ENCODE results near the gene CMTM1. TPM values are rescaled to one million over a fixed set of nuclear protein-coding genes. Genes with fewer than 3 reads are reported as not detected.
A peak's percentile ranks its signal among the peaks of the same experiment; 100 is the strongest.

The CMTM1 gene
- total and polyA plus RNA-seq, 7 donors: 0.71 to 3.0 (median 1.3) TPM; not detected in 2

DNA sequence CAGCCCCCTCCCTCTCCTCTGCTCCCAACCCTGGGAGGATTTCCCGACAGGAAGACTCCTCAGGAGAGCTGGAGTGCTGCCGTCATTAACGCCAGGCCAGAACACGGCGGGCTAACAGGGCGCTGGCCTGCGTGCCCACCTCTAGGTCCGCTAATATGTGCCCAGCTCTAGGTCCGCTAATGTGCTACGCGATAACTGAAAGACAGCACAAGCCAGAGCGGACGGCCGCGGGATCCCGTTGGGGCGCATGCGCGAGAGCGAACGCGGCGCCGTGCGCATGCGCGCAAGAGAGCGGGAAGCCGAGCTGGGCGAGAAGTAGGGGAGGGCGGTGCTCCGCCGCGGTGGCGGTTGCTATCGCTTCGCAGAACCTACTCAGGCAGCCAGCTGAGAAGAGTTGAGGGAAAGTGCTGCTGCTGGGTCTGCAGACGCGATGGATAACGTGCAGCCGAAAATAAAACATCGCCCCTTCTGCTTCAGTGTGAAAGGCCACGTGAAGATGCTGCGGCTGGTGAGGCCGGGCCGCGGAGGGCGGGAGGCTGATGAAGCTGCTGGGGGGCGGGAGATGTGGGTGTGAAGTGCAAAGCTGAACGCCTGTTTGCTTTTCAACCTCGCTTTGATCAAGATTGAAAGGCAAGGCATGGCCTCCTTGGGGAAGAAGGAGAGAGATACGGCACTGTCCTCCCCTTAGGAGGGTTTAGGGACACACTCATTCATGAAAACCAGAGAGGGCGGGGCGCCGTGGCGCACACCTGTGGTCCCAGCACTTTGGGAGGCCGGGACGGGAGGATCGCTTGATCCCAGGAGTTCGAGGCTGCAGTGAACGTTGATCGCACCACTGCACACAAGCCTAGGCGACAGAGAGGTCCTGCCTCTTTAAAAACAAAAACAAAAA, 13.7 kb upstream of the CMTM1 start, which contains the start of gene CKLF:
Gene CKLF (plus strand): TSS at position 291 of the 892 bp plus-strand sequence. CDS start 140 bp downstream, at position 431.
- peak within 1 kb of the TSS; percentile 47 to 64 (median 60) for H3K4me3 ChIP-seq
- intact Hi-C loops (cut with DNase I): loop anchor here (5.0 to 10.0 kb wide), 3 partner anchors 55 to 325 kb away; partner anchors contain the start of gene DYNC1LI2
- TF ChIP-seq POLR2AphosphoS5 (IDR thresholded peaks at IDR 0.05) (peak; percentile 79 to 93 (median 90)), EP300 (IDR thresholded peaks at IDR 0.05) (no peak), POLR2A (IDR thresholded peaks at IDR 0.05) (peak; percentile 64 to 70)
- TF ChIP-seq, protein P1, sequence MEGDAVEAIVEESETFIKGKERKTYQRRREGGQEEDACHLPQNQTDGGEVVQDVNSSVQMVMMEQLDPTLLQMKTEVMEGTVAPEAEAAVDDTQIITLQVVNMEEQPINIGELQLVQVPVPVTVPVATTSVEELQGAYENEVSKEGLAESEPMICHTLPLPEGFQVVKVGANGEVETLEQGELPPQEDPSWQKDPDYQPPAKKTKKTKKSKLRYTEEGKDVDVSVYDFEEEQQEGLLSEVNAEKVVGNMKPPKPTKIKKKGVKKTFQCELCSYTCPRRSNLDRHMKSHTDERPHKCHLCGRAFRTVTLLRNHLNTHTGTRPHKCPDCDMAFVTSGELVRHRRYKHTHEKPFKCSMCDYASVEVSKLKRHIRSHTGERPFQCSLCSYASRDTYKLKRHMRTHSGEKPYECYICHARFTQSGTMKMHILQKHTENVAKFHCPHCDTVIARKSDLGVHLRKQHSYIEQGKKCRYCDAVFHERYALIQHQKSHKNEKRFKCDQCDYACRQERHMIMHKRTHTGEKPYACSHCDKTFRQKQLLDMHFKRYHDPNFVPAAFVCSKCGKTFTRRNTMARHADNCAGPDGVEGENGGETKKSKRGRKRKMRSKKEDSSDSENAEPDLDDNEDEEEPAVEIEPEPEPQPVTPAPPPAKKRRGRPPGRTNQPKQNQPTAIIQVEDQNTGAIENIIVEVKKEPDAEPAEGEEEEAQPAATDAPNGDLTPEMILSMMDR (IDR thresholded peaks at IDR 0.05): no peak
- H3K4me1 ChIP-seq: peaks cover 0 to 63% (median 43%) of the 10 kb centered on the region in 4 donors
- H3K27ac ChIP-seq: peak within 1 kb of the TSS; percentile 87 to 98 (median 93)
- H3K9me3 ChIP-seq: no peaks in the 10 kb centered on the region
- H3K27me3 ChIP-seq: no peaks in the 10 kb centered on the region
- WGBS, 2 donors: 2 to 7% methylated on average over 63 of the region's 63 CpGs
- H3K36me3 ChIP-seq: no peaks in the 10 kb centered on the region
- peak; percentile 93 for DNase-seq

DNA sequence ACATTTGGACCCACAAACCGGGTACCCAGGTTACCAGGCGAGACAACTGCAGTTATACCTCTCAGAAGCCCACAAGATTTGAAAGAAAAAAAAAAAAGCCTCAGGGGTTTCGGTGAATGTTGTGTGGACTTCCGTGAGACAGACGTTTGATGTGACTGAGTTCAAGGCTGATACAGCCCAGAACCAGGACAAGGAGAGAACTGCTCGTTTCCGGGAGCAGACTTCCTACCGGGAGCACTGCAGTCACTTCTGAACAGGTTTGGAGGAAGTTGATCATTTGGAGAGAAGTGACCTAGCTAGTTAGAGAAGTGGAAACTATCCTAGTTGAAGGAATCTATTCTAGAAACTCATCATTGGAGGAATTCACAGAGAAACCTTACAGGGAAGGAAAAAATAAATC, 13.0 kb upstream of the CMTM1 start:
- Histone ChIP-seq H3K27me3 (no peaks in the 10 kb centered on the region), H3K4me1 (peaks cover 0 to 56% (median 43%) of the 10 kb centered on the region in 4 donors), H3K9me3 (no peaks in the 10 kb centered on the region), H3K27ac (peak overlapping the region in 3 of 4 donors; percentile 87 to 94 (median 92)), H3K36me3 (peaks cover 0 to 1% (median 0%) of the 10 kb centered on the region in 4 donors), H3K4me3 (peak overlapping the region; percentile 47 to 64 (median 60))
- intact Hi-C loops (cut with DNase I): loop anchor here (5.0 to 10.0 kb wide), 3 partner anchors 54 to 324 kb away; partner anchors contain the start of gene DYNC1LI2
- no peak for DNase-seq
- TF ChIP-seq POLR2AphosphoS5 (IDR thresholded peaks at IDR 0.05): no peak
- TF ChIP-seq POLR2A (IDR thresholded peaks at IDR 0.05): no peak
- 7 to 22% methylated on average over 8 of the region's 8 CpGs for WGBS, 2 donors

DNA sequence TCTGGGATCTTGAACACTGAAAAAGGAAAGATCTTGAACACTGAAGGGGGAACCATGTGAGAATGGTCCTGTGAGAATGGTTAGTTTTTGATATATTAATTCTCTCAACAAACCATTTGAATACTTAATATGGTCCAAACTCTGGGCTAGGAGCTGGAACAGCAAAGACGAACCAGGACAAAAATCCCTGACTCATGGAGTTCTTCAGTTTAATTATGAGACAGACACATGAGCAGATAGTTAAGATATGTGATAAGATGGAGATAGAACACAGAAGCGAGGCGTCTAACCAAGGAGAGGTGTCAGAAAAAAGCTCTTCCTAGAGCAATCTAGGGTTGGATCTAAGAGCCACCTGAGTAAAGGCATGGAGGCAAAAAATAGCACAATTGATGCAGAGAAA, 12.2 kb upstream of the CMTM1 start:
- WGBS, 2 donors: 86 to 92% methylated on average over 3 of the region's 3 CpGs
- DNase-seq: no peak
- peaks cover 0 to 48% (median 37%) of the 10 kb centered on the region in 4 donors for H3K4me1 ChIP-seq
- intact Hi-C loops (cut with DNase I): loop anchor here (5.0 to 10.0 kb wide), 3 partner anchors 53 to 323 kb away; partner anchors contain the start of gene DYNC1LI2
- peaks cover 0 to 8% (median 0%) of the 10 kb centered on the region in 4 donors for H3K36me3 ChIP-seq
- no peak overlapping the region for H3K27ac ChIP-seq
- H3K9me3 ChIP-seq: no peaks in the 10 kb centered on the region
- peak overlapping the region in 1 of 4 donors; percentile 63 for H3K4me3 ChIP-seq
- H3K27me3 ChIP-seq: no peaks in the 10 kb centered on the region
- TF ChIP-seq POLR2AphosphoS5 (IDR thresholded peaks at IDR 0.05): no peak
- TF ChIP-seq, protein P1 (IDR thresholded peaks at IDR 0.05): no peak
- no peak for TF ChIP-seq EP300 (IDR thresholded peaks at IDR 0.05)
- TF ChIP-seq POLR2A (IDR thresholded peaks at IDR 0.05): no peak

DNA sequence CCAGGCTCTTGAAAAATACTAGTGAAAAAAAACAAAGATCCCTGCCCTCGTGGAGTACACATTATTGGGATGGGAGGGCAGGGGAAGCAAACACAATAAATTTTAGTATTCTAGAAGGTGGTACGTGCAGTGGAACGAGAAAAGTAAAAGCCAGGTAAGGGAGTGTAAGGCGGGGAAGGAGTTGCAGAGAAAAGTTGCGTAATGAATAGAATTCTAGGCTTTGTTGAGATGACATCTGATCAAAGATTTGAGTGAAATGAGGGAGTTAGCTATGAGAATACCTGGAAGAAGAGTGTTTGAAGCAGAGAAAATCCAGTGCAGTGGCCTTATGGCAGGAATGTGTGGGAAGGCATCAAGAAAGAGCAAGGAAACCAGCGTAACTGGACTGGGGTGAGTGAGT, 11.7 kb upstream of the CMTM1 start:
- H3K4me1 ChIP-seq: peaks cover 0 to 44% (median 34%) of the 10 kb centered on the region in 4 donors
- intact Hi-C loops (cut with DNase I): loop anchor here (5.0 to 10.0 kb wide), 3 partner anchors 53 to 323 kb away; partner anchors contain the start of gene DYNC1LI2
- no peaks in the 10 kb centered on the region for H3K27me3 ChIP-seq
- TF ChIP-seq EP300 (IDR thresholded peaks at IDR 0.05) (no peak), POLR2A (IDR thresholded peaks at IDR 0.05) (no peak), POLR2AphosphoS5 (IDR thresholded peaks at IDR 0.05) (no peak)
- TF ChIP-seq, protein P1 (IDR thresholded peaks at IDR 0.05): no peak
- H3K9me3 ChIP-seq: no peaks in the 10 kb centered on the region
- H3K4me3 ChIP-seq: no peak overlapping the region
- H3K36me3 ChIP-seq: peaks cover 0 to 13% (median 0%) of the 10 kb centered on the region in 4 donors
- 75 to 83% methylated on average over 6 of the region's 6 CpGs for WGBS, 2 donors
- H3K27ac ChIP-seq: no peak overlapping the region
- no peak for DNase-seq

DNA sequence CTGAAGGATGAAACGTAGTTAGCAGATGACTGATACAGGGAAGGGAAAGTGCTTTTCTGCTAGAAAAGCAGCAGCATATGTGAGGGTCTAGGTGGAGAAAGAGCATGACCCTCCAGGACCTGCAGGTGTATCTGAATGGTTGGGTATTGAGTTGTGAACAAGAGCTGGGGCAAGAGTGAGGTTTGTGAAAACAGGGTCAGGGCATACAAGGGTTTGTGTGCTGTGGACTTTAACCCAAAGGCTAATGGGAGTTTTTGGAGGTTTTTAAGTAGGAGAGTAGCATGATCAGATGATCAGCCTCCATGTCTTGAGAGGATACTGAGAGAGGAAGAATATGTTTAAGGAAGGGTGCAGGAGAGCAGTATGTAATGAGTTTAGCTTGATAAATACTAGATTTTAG, 6.1 kb upstream of the CMTM1 start:
- peaks cover 0 to 6% (median under 1%) of the 10 kb centered on the region in 4 donors for H3K4me1 ChIP-seq
- 81 to 86% methylated on average over 1 of the region's 1 CpG for WGBS, 2 donors
- no peak for TF ChIP-seq EP300 (IDR thresholded peaks at IDR 0.05)
- TF ChIP-seq, protein P1 (IDR thresholded peaks at IDR 0.05): no peak
- no peaks in the 10 kb centered on the region for H3K27me3 ChIP-seq
- peaks cover 0 to 42% (median 0%) of the 10 kb centered on the region in 4 donors for H3K36me3 ChIP-seq
- intact Hi-C loops (cut with DNase I): no loop called here
- H3K4me3 ChIP-seq: no peak overlapping the region
- no peak overlapping the region for H3K27ac ChIP-seq
- no peaks in the 10 kb centered on the region for H3K9me3 ChIP-seq
- DNase-seq: no peak

Data from sigmoid colon (tissue), 7 donors.